Mononuclear cell (primary cell): ENCODE data around the gene TCHH. TPM values are rescaled to one million over a fixed set of nuclear protein-coding genes. Genes with fewer than 3 reads are reported as not detected.
"Not testable (repeated sequence)": the region's sequence is repeated elsewhere in the genome, so short reads cannot be mapped to it uniquely, and the experiment has no call there.

Experiments
- H3K27me3 ChIP-seq: 2 replicates; pipeline ENCODE4 v1.6.0; 2011; ENCODE audit warnings: low read length, control low read depth; ENCODE audit not compliant: insufficient read depth
- H3K4me1 ChIP-seq: 2 replicates; pipeline ENCODE4 v1.5.1; 2011; ENCODE audit warnings: mild to moderate bottlenecking, low read length, control low read depth; ENCODE audit not compliant: insufficient read depth
- H3K4me3 ChIP-seq: 2 replicates; pipeline ENCODE4 v1.5.1; 2011; ENCODE audit warnings: mild to moderate bottlenecking, low read length, moderate library complexity
- H3K9me3 ChIP-seq: 2 replicates; pipeline ENCODE4 v1.5.1; 2011; ENCODE audit warnings: low read depth, mild to moderate bottlenecking, control low read depth, low read length
- total RNA-seq: library from RNA; depleted of rRNA; stranded (reverse); fragments of >200 nt; gene quantifications from one replicate; pipeline ENCODE4 v1.2.3, GENCODE V29; 2012

The TCHH gene
- total RNA-seq, 1 donor = not detected

DNA sequence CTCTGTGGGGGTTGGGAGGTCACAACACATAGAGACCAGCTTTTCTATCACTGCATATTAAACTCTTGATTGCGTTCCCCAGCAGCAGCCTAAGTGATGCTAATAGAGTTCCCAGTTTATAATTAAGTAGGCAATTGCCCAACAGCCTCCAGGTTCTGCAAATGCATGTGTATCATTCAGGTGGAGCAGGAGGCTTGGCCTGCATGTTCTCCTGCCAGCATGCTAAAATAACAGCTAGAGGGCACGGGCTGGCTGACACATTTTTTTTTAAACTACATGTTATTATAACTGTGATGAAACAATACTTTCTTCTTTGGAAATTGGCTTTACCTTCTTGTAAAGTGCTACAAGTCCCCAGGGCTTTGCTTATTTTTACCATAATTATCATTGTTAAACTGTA lies 10.4 kb downstream of the TCHH start:
- peaks cover 79% of the 10 kb centered on the region for H3K27me3 ChIP-seq
- peaks cover 26% of the 10 kb centered on the region for H3K4me1 ChIP-seq
- no peaks in the 10 kb centered on the region for H3K9me3 ChIP-seq
- no peak overlapping the region for H3K4me3 ChIP-seq

DNA sequence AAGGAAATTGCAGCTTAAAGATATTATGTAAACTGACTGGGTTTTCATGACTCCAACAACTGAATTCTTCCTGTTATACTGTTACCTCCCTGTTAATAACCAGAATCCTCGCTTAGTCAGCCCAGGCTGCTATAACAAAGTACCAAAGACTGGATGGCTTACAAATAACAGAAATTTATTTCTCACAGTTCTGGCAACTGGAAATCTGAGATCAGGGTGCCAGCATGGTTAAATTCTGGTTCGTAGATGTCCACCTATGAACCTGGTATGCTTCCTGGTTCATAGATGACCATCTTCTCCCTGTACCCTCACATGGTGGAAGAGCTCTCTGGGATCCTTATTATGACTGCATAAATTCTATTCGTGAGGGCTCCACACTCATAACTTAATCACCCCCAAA lies 18.3 kb downstream of the TCHH start:
- peaks cover 54% of the 10 kb centered on the region for H3K27me3 ChIP-seq
- no peak overlapping the region for H3K4me3 ChIP-seq

DNA sequence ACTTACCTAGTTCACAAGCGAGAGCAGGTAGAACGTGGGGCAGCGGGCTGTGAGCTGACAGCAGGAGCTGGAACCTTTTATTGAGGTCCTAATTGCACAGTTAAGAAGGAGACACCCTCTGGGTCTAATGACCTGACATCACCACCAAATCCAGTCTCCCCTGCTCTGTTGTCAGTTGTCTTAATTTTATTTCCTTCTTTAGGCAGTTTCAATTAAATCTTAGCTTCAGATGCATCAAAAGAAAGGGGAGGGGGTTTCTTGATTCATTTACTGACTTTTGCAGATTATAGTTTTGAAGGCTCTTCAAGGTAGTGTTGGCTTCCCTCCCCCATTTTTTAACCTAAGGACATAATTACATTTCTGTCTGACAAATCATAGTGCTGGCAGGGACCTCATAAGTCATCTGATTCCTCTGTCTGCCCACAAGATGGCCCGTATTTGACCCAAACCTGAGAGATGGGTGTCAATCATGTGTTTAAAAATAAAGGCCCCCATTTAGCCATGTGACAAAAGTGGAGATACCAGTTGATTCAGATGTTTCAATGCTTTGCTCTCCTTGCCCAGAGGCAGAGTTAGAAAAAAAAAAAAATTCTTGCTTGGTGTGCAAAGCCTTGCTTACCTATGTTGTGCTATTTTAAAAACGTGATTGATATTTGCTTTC lies 26.1 kb downstream of the TCHH start, which contains the start of gene TCHHL1:
Gene TCHHL1, minus strand, starts transcription at position 51 of the 661 bp plus-strand sequence. CDS start 921 bp downstream, outside the sequence.
- no peak within 1 kb of the TSS for H3K4me3 ChIP-seq
- H3K9me3 ChIP-seq = peaks cover 9% of the 10 kb centered on the region
- no peaks in the 10 kb centered on the region for H3K4me1 ChIP-seq
- peaks cover 29% of the 10 kb centered on the region for H3K27me3 ChIP-seq

More for the DNA sequence above, 18.3 kb downstream of the TCHH start:
- Histone ChIP-seq H3K9me3 (peaks cover 9% of the 10 kb centered on the region), H3K4me1 (no peaks in the 10 kb centered on the region)

DNA sequence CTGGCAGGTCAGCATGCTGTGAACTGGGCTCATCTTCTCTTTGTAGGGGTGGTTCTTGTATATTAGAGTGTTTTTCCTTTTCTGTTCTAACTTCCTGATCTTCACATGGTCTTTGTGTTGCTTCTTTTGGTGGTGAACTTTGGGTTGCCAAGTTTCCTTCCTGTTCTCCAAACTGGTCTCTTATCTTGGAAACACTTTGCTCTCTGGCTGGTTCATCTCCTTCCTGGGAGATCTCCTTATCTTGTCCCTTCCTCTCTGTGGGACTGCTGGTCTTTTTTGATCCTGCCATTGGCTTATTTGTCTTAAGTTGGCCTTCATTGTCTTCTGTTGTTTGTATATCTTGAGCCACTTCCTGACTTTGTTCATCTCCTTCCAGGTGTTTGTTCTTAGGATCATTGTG lies 28.5 kb downstream of the TCHH start:
- no peaks in the 10 kb centered on the region for H3K9me3 ChIP-seq
- H3K4me3 ChIP-seq = no peak overlapping the region
- no peaks in the 10 kb centered on the region for H3K4me1 ChIP-seq
- H3K27me3 ChIP-seq = peaks cover 22% of the 10 kb centered on the region

DNA sequence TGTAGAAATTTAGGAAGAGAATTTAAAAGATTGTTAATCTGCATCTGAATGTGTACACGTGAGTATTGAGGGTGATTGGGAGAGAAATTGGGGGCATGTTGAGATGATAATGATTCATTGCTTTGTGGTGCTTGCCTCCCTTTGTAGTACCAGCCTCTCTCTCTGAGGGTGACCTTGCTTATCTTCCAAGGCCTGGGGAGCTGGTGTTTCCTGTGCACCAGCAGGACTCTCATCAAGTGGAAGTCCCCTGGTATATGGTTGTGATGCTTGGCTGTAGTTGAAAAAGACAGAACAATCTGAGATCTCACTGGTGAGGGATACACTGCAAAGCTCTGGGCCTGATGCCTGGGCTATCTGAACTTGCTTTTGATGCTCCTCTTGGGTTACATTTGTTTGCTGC lies 30.4 kb downstream of the TCHH start:
- Histone ChIP-seq H3K4me1 (no peaks in the 10 kb centered on the region), H3K9me3 (no peaks in the 10 kb centered on the region), H3K27me3 (peaks cover 15% of the 10 kb centered on the region), H3K4me3 (no peak overlapping the region)

DNA sequence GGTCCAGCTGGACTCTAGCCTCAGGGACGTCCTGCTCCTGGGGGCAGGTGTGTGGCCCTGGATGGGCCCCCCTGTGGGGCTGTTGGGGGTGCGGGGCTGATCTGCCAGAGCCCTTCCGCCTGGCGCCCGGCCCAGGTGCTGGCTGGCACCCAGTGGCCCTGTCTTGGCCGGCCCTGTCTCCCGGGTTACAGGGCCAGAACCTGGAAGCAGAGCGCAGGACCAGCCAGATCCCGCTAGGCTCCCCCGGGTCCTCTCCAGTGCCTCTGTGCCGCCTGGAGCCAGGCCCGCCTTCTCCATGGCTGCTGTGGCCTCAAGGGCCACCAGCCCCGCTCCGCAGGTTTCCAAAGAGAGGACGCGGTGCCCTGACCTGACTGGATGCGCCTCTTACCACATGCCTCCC lies 34.2 kb downstream of the TCHH start:
- H3K4me3 ChIP-seq, H3K9me3 ChIP-seq, H3K27me3 ChIP-seq, H3K4me1 ChIP-seq: not testable (repeated sequence)

DNA sequence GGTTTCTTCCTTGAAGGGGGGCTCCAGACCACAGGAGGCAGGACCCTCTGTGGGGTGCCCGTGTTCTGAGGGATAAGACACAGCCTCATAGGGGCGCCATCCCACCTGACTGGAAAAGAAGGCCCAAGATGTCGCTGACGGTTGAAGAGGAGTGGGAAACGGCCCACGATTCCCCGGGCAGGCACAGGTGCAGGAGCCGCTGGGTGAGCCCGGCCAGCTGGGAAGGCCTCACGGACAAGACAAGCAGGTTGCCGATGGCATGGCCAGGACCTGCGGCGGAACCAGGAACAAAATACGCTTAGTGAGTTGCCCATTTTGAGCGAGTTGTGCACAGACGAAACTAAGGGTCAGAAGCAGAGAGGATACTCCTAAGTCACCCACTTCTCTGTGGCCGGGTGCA lies 34.8 kb downstream of the TCHH start:
- not testable (repeated sequence) for H3K9me3 ChIP-seq, H3K4me1 ChIP-seq, H3K4me3 ChIP-seq, H3K27me3 ChIP-seq

DNA sequence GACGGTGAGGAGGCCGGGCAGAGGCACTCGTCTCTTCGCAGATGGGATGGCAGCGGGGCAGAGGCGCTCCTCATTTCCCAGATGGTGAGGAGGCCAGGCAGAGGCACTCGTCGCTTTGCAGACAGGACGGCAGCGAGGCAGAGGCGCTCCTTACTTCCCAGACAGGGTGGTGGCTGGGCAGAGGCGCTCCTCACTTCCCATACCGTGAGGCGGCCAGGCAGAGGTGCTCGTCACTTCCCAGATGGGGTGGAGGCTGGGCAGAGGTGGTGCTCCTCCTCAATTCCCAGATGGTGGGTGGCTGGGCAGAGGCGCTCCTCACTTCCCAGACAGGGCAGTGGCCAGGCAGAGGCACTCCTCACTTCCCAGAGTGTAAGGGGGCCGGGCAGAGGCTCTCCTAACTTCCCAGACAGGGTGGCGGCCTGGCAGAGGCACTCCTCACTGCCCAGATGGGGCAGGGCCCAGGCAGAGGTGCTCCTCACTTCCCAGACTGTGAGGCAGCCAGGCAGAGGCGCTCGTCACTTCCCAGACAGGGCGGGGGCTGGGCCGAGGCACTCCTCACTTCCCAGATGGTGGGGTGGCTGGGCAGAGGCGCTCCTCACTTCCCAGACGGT lies 36.3 kb downstream of the TCHH start:
- Histone ChIP-seq H3K4me1 (no peaks in the 10 kb centered on the region), H3K9me3 (no peaks in the 10 kb centered on the region), H3K4me3 (no peak overlapping the region), H3K27me3 (peaks cover 8% of the 10 kb centered on the region)

DNA sequence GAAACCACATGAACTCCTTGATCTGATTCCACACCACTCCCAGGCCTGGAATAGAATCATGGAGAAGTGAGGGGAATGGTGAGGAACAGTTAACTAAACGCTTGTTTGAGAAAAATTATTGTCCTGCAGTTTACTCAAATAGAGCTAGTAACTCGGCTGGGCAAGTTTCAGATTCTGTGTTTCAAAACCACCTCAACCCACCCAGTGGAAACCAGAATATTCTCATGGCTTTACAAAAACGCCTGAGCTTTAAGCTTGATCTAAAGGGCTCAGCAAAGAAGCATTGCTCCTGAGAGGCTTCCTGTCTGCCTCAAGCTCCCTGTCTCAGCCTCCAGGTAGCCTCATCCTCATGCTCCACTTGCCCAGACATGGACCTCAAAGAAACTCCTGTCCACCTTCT lies 42.9 kb downstream of the TCHH start:
- H3K4me3 ChIP-seq = no peak overlapping the region
- H3K27me3 ChIP-seq = peaks cover 27% of the 10 kb centered on the region
- no peaks in the 10 kb centered on the region for H3K9me3 ChIP-seq
- H3K4me1 ChIP-seq = no peaks in the 10 kb centered on the region

DNA sequence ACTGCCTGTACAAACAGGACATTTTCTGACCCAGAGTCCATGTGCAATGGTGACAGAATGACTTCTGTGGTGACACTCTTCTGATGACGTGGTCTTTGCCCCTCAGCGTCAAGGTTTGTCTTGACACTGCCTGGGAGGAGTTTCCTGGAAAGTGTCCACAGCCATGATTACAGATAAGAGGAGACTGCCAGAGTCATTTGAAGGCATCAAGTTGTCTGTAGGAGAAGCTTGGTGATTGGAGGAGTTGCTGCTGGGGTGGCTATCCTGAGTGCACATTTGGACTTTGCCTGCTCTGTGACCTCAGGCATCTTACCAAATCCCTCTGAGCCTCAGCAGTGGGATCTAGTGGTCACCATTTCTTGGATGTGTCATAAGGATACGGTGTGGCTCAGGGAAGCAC lies 44.1 kb downstream of the TCHH start:
- no peaks in the 10 kb centered on the region for H3K4me1 ChIP-seq
- H3K4me3 ChIP-seq = no peak overlapping the region
- no peaks in the 10 kb centered on the region for H3K9me3 ChIP-seq
- H3K27me3 ChIP-seq = peaks cover 25% of the 10 kb centered on the region

DNA sequence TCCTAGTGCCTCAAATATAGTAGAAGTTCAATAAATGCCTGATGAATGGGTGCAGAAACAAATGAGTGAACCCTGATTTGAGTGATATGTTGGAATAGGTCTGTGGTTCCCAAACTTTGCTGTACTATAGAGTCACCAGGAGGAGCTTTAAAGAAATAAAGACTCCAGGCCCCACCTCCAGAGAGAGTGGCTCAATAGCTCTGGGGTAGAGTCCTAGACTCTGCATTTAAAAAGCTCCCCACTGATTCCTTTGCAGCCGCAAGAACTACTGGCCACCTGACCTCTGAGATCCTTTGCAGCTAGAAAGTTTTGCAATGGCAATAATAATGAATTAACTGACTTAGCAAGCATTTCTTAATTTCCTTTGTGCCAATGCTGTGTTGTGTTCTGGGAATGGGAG lies 47.3 kb downstream of the TCHH start:
- no peak overlapping the region for H3K4me3 ChIP-seq
- no peaks in the 10 kb centered on the region for H3K4me1 ChIP-seq
- peaks cover 29% of the 10 kb centered on the region for H3K27me3 ChIP-seq
- no peaks in the 10 kb centered on the region for H3K9me3 ChIP-seq

DNA sequence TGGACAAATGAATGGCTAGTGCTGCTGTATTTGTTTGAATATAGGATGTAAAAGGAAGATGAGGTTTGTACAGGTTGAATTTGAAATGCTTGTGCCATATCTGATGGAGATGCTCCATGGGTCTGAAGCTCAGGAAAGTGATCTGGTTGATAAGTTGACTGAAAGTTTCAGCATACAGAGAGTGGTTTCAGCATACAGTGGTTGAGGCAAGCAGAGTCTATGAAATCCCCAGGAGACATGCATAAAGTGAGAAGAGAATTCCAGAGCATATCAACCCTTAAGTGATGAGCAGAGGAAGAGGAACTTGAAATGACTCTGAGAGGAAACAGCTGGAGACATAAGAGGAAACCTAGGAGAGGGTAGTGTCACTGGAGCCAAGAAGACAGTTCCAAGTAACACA lies 48.1 kb downstream of the TCHH start:
- Histone ChIP-seq H3K4me3 (no peak overlapping the region), H3K4me1 (no peaks in the 10 kb centered on the region), H3K27me3 (peaks cover 36% of the 10 kb centered on the region), H3K9me3 (no peaks in the 10 kb centered on the region)

DNA sequence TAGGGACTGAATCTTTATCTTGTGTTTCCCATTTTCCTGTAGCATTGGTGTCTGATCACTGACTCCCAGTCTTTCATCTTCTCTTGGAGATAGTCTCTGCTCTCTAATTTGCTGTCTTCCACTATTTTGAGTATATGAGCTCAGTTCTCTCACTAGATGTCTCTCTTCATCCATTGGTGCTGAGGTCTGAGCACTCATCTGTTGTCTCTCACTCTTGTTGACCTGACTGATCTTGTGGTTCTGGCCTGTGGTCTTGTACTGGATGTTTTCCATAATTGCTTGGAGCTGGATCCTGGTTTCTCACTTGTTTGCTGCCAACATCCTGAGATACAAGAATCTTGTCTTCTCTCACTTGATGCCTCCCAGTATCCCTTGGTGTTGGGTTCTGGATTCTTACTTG lies 53.3 kb downstream of the TCHH start:
- Histone ChIP-seq H3K9me3 (no peaks in the 10 kb centered on the region), H3K4me3 (no peak overlapping the region), H3K4me1 (no peaks in the 10 kb centered on the region), H3K27me3 (peaks cover 66% of the 10 kb centered on the region)
